Neural cell (in vitro differentiated cells): ENCODE data around the gene HMGCLL1.

ENCODE experiments used
- TF ChIP-seq, protein P1 (sequence below): fragments of 450-650 bp; IDR thresholded peaks from 2 replicates; pipeline ENCODE4 v1.5.1; 2014; ENCODE audit warnings: antibody characterized with exemption, mild to moderate bottlenecking, moderate library complexity; ENCODE audit not compliant: poor library complexity, severe bottlenecking
- TF ChIP-seq, protein P2 (sequence below): IDR thresholded peaks from 2 replicates; pipeline ENCODE4 v1.6.1; 2012; ENCODE audit warnings: borderline replicate concordance

- TF ChIP-seq, protein P1, sequence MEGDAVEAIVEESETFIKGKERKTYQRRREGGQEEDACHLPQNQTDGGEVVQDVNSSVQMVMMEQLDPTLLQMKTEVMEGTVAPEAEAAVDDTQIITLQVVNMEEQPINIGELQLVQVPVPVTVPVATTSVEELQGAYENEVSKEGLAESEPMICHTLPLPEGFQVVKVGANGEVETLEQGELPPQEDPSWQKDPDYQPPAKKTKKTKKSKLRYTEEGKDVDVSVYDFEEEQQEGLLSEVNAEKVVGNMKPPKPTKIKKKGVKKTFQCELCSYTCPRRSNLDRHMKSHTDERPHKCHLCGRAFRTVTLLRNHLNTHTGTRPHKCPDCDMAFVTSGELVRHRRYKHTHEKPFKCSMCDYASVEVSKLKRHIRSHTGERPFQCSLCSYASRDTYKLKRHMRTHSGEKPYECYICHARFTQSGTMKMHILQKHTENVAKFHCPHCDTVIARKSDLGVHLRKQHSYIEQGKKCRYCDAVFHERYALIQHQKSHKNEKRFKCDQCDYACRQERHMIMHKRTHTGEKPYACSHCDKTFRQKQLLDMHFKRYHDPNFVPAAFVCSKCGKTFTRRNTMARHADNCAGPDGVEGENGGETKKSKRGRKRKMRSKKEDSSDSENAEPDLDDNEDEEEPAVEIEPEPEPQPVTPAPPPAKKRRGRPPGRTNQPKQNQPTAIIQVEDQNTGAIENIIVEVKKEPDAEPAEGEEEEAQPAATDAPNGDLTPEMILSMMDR = no peak
- TF ChIP-seq, protein P2, sequence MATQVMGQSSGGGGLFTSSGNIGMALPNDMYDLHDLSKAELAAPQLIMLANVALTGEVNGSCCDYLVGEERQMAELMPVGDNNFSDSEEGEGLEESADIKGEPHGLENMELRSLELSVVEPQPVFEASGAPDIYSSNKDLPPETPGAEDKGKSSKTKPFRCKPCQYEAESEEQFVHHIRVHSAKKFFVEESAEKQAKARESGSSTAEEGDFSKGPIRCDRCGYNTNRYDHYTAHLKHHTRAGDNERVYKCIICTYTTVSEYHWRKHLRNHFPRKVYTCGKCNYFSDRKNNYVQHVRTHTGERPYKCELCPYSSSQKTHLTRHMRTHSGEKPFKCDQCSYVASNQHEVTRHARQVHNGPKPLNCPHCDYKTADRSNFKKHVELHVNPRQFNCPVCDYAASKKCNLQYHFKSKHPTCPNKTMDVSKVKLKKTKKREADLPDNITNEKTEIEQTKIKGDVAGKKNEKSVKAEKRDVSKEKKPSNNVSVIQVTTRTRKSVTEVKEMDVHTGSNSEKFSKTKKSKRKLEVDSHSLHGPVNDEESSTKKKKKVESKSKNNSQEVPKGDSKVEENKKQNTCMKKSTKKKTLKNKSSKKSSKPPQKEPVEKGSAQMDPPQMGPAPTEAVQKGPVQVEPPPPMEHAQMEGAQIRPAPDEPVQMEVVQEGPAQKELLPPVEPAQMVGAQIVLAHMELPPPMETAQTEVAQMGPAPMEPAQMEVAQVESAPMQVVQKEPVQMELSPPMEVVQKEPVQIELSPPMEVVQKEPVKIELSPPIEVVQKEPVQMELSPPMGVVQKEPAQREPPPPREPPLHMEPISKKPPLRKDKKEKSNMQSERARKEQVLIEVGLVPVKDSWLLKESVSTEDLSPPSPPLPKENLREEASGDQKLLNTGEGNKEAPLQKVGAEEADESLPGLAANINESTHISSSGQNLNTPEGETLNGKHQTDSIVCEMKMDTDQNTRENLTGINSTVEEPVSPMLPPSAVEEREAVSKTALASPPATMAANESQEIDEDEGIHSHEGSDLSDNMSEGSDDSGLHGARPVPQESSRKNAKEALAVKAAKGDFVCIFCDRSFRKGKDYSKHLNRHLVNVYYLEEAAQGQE = no peak
Observed at GRCh38 chr6:55456016-55456415, 123.0 kb downstream of the HMGCLL1 start.
